ENCODE measurements around the gene PACRG.

Gene PACRG

GRCh38 chr6:163152701-163153100, 424.9 kb downstream of the PACRG start:
- DNase-seq: no peak

DNA sequence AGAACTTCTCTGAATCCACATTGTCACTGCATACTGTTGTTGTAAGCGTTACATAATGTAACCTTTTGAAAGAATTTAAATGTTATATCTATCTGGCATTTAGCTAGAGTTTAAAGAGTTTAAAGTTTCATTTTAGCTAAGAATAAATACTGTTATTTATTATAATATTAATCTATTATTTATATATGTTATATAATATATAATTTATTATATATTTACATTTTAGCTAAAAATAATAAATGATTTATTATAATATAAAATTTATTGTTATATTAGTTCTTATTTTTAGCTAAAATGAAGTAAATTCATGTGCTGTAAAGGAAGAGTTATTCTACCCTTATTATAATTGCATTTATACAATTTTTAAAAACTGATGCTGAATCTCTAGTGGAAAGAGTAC, 431.3 kb downstream of the PACRG start:
- no peak for DNase-seq

DNA sequence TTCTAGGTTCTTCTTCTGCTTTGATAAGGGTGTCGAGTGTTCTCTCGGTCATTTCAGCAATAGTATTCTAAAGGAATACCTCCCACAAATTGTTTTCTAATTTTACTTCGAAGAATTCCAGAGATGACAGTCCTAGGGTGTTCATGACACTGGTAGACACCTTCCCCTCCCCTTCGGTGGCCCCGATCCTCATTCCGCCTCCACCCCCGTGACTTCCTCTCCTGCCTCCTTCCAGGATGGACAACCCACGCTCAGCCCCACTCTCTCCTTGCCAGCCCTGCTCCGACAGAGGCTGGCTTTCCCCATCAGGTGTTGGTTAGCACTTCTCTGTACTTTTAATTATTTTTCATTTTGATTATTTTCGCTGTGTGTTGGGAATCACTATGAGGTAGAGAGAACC, 431.9 kb downstream of the PACRG start:
- DNase-seq: no peak

GRCh38 chr6:163162007-163162873, 434.5 kb downstream of the PACRG start:
- no peak for DNase-seq

- DNase-seq: no peak
Observed at GRCh38 chr6:163162874-163163213, 435.1 kb downstream of the PACRG start.

- DNase-seq: no peak
Observed at GRCh38 chr6:163164175-163164900, 436.6 kb downstream of the PACRG start.

DNA sequence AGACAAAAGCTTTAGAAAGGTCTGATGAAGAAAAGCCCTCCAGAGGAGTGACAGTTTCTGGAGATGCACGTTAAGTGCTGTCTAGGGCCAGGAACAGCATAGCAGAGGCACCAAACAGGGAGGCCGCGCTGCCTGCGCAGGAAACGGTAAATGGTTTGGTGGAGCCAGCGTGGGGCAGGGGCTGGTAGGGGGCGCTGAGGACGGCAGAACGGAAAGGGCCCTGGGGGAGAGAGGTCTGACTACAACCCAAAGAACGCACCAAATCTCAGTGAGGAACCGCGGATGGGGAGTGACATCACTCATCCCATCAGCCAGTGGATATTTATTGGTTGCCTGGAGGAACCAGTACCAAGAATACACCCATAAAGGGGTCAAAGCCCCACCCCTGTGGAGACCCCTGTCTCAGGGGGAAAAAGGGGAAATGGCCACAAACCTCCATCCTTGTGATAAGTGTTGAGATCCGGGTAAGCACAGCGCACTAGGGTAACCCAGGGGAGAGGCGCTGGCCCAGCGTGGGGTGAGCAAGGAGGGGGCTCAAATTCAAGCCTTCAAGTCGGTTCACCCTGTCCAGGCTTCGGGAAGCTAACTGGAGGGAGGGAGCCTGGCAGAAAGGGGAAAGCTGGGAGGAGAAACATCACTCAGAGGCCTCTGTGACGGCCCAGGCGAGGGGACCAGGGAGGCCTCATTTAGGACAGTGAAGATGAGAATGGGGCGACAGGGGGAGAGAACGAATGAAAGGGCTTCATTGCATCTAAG, 437.6 kb downstream of the PACRG start:
- no peak for DNase-seq

DNA sequence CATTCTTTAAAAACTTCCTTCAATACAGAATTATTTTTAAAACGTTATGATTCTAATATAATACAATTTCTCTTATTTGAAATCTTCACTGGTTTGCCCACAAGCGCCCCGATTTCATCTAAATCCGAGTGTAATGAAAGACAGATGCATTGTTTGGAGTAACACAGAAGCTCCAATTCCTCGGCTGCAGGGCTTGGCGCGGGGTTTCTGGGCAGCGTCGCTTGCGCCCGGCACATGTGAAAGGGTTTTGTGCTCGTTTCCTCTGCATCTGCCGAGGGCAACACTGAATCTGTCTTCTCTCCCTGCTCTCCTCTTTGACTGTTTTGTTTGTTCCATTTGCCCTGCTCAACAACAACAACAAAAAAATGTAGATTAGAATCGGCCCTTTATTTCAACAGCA, 438.1 kb downstream of the PACRG start:
- DNase-seq: no peak

DNA sequence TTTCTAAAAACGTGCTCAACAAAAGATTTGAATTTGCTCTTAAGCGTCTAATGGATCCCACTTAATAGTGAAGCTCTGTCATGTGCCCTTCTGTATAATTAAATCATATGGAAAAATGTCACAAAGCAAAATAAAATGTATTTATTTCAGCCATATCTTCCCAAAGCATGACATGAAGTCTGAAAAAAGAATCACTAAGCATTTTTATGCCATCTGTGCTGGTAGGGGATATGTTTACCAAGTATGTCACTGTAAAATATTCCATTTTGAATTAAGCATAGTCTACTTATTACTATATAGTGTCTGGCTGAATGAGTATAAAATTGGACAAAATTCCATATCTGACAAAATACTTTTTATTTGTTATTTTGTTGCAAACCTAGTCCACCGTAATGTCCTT, 438.7 kb downstream of the PACRG start:
- DNase-seq: no peak

DNA sequence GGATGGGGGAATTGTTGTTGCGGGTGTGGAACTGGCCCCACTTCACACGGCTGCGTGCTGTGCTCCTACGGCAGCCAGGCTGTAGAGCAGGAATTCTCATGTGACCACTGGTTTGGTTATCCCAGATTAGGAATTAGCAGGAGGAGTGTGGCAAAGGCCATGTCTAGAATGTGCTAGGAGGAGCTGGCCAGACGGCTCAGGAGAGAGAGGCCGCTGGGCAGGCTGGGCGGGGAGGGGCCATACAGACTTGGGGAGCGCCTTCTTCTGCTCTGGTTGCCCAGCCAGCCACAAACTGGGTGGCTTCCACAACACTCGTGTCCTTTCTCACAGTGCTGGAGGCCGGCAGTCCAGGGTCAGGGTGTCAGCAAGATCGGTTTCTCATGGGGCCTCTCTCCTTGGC, 441.7 kb downstream of the PACRG start:
- no peak for DNase-seq

- DNase-seq: no peak
Observed at GRCh38 chr6:163170294-163170883, 442.6 kb downstream of the PACRG start.

DNA sequence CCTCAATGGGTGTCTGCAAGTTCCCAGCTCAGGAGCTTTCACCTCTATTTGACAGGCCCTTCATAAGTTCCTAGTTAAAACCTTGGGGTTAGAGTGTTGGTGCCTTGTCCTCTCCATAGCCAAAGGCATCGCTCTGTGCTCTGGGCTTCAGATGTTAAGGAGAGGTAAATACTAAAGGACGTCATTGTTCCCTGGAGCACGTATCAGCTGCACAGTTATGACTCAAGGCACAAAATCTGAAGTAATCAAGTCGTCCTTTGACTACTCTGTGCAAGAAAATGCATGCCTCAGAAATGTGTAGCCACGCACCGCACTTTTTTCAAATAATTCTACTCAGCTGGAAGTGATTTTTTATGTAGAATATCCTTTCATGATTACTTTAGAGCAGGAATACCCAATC, 446.0 kb downstream of the PACRG start:
- DNase-seq: no peak

- DNase-seq: no peak
Observed at GRCh38 chr6:163175301-163175700, 447.5 kb downstream of the PACRG start.

GRCh38 chr6:163176097-163176496, 448.3 kb downstream of the PACRG start:
- no peak for DNase-seq

- DNase-seq: no peak
Observed at GRCh38 chr6:163177007-163177406, 449.2 kb downstream of the PACRG start.

GRCh38 chr6:163177892-163178420, 450.2 kb downstream of the PACRG start:
- DNase-seq: no peak

DNA sequence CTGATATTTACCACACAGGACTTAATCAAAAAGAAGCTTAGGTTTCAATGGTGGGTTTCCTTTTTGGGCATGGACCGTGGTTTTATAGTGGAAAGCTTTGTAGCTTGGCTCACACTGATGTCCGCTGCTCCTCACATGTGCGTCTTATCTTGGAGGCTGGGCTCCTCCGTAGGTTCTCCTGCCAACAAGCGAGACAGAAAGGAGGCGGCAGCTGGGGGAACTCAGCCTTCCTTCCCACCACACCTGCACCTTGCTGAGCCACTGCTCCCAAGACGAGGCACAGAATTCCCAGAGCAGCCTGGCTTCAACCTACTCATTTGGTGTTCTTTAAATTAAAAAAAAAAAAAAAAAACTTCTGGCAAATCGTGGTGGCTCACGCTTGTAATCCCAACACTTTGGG, 451.3 kb downstream of the PACRG start:
- no peak for DNase-seq

DNA sequence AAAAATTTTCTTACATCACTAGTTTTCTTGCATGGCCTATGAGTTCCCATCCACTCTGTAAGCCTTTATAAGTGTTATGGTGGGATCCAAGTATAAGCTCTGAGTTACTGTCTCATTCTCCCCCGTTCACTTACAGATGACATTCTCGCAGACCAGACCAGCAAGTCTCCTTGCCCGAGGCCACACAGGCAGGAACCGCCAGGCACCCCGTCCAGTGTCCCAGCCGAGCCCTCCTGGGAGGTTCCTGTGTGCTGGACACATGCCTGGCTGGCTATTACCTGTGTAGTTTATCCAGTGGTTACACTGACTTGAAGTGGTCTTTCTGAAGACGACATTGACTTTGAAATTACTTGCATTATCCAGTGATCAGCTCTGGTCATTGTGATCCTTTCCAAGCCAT, 451.9 kb downstream of the PACRG start:
- DNase-seq: no peak

GRCh38 chr6:163180874-163181541, 453.2 kb downstream of the PACRG start:
- DNase-seq: peak; percentile 10

- DNase-seq: no peak
Observed at GRCh38 chr6:163181666-163182180, 453.9 kb downstream of the PACRG start.

GRCh38 chr6:163182696-163183095, 454.9 kb downstream of the PACRG start:
- DNase-seq: no peak

DNA sequence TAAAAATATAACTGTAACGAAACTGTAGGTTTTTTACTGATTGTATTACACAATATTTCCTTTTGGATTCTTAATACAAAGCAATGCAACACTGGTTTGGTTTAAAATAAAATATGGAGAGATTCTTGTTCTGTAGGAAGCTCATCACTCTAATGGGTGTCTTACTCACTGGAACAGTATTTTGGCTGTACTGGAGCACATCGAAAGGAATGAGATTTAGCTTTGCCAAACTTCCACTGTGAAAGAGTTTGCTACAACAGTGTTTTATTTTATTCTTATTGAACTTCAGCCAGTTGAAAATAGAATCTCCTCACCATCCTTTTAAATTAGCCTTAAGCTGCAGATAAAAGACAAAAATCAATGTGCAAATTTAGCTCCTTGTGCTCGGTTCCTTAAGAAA, 456.0 kb downstream of the PACRG start:
- DNase-seq: no peak
